Raji (cell line): Measurements from ENCODE around the gene PRR12.

Experiments
- POLR2A ChIP-seq: IDR thresholded peaks from 2 replicates; pipeline ENCODE4 v1.6.1; 2011; ENCODE audit warnings: low read depth, low read length, control low read depth; ENCODE audit not compliant: insufficient read depth

The PRR12 gene

GRCh38 chr19:49594157-49594992 lies 3.4 kb downstream of the PRR12 start:
- no peak for TF ChIP-seq POLR2A

GRCh38 chr19:49594993-49595818 lies 4.2 kb downstream of the PRR12 start:
- no peak for TF ChIP-seq POLR2A

GRCh38 chr19:49595819-49596404 lies 4.9 kb downstream of the PRR12 start:
- no peak for TF ChIP-seq POLR2A

GRCh38 chr19:49596407-49596806 lies 5.4 kb downstream of the PRR12 start:
- no peak for TF ChIP-seq POLR2A

GRCh38 chr19:49596954-49597702 lies 6.1 kb downstream of the PRR12 start:
- TF ChIP-seq POLR2A: no peak

GRCh38 chr19:49597703-49597974 lies 6.7 kb downstream of the PRR12 start:
- no peak for TF ChIP-seq POLR2A

GRCh38 chr19:49599378-49600295 lies 8.7 kb downstream of the PRR12 start:
- TF ChIP-seq POLR2A: no peak

- TF ChIP-seq POLR2A: no peak
These were observed 10.6 kb downstream of the PRR12 start for GRCh38 chr19:49601482-49602038.

- no peak for TF ChIP-seq POLR2A
These were observed 11.8 kb downstream of the PRR12 start for GRCh38 chr19:49602806-49603205.

- no peak for TF ChIP-seq POLR2A
These were observed 14.6 kb downstream of the PRR12 start for GRCh38 chr19:49605605-49606004.

- no peak for TF ChIP-seq POLR2A
These were observed 18.6 kb downstream of the PRR12 start for GRCh38 chr19:49609499-49610092.

- no peak for TF ChIP-seq POLR2A
These were observed 22.4 kb downstream of the PRR12 start for GRCh38 chr19:49613374-49613773.

- TF ChIP-seq POLR2A: no peak
These were observed 23.3 kb downstream of the PRR12 start for GRCh38 chr19:49614096-49614833.
